NCI-H128 (cell line): ENCODE results near the gene ERBB3.

Experiments
- DNase-seq: peaks from one replicate; lab custom pipeline; 2025; ENCODE audit not compliant: unreplicated experiment; lab: John Stamatoyannopoulos, UW

The ERBB3 gene

DNA sequence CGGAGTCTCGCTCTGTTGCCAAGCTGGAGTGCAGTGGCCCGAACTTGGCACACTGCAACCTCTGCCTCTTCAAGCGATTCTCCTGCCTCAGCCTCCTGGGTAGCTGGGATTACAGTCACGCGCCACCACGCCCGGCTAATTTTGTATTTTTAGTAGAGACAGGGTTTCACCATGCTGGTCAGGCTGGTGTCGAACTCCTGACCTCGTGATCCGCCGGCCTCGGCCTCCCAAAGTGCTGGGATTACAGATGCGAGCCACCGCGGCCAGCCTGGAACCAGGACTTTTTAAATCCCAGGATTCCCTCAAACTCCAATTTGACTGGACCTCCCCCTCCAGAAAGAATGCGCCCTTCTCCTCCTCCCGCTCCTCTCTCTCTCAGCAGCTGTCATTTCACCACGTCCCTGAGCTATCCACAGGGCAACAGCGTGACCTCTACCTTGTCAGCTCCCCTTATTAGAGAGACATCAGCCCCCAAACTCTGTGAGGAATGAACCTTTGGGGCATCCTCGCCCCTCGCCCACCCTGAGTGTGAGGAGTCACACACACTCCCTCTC is 50.1 kb downstream of the ERBB3 start:
- no peak for DNase-seq

DNA sequence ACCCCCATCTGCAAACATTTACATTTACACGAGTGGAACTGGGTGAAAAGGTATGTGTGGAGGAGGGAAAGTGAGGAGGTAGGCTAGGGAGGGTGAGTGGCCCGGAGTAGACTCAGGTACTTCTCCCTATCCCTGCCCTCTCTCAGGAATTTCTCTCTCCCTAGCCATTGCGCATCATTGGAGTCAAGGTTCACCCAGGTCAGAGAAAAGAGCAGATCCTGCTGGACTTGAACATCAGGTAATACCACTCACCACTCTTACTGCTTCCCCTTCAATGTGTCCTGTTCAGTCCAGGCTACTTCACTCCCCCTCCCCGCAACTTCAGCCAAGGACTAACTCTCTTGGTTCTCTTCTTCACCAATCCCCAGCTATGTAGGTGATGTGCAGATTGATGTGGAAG is 50.9 kb downstream of the ERBB3 start:
- DNase-seq, result no peak

DNA sequence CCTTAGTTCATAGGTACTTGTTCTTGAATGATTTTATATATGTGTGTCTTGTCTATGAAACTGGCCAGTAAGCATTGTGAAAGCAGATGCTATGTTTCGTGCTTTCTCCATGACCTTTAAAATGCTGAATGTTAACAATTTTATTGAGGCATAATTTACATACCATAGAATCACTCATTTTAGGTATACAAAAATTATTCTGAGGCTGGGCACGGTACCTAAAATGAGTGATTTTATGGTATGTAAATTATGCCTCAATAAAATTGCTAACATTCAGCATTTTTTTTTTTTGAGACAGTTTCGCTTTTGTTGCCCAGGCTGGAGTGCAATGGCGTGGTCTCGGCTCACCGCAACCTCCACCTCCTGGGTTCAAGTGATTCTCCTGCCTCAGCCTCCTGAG is 54.9 kb downstream of the ERBB3 start:
- no peak for DNase-seq

GRCh38 chr12:56137853-56138571 is 58.0 kb downstream of the ERBB3 start:
- DNase-seq, result no peak

DNA sequence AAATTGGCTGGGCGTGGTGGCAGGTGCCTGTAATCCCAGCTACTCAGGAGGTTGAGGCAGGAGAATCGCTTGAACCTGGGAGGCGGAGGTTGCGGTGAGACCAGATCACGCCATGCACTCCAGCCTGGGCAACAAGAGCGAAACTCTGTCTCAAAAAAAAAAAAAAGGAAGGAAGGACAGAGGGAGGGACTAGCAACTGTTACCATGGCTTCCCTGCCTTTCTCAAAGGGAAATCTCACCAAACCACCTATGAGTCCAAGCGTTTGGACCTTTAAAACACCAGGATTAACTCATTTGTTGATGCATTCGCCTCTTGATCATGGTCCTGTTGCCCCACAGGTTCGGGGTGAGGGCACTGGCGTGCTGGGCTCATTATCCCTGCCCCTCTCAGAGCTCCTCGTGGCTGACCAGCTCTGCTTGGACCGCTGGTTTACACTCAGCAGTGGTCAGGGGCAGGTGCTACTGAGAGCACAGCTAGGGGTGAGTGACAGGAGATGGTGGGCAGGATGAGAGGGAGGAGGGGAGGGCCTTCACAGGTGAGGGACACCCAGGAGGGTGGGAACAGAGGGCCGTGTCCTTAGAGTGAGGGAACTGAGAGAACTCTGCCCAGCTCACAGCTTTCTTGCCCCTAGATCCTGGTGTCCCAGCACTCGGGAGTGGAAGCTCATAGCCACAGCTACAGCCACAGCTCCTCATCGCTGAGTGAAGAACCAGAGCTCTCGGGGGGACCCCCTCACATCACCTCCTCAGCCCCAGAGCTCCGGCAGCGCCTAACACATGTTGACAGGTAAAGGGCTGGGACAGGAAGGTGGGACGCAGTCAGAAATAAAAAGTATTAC is 62.2 kb downstream of the ERBB3 start:
- no peak for DNase-seq

- DNase-seq, result no peak
Measured at GRCh38 chr12:56143217-56143616, 63.3 kb downstream of the ERBB3 start.

GRCh38 chr12:56143870-56144269 is 63.9 kb downstream of the ERBB3 start:
- no peak for DNase-seq

DNA sequence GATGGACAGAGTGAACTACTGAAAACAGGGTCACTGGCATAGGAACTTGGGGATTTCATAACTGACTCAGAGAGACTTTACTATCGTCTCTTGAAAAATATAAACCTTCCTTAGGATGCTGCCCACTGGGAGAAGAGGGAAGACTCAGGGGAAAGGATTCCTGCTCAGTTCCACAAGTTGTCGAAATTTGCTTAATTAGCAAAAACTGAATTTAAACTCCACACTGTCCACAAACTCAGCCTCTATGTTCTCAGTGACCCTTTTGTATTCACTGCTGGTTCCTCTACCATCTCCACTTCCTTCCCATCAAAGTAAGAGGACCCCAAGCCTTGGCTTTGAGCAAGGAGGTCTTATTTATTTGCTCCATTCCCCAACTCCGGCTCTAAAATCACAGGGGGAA is 65.3 kb downstream of the ERBB3 start:
- DNase-seq, result no peak

GRCh38 chr12:56146492-56147460 is 66.8 kb downstream of the ERBB3 start:
- no peak for DNase-seq

DNA sequence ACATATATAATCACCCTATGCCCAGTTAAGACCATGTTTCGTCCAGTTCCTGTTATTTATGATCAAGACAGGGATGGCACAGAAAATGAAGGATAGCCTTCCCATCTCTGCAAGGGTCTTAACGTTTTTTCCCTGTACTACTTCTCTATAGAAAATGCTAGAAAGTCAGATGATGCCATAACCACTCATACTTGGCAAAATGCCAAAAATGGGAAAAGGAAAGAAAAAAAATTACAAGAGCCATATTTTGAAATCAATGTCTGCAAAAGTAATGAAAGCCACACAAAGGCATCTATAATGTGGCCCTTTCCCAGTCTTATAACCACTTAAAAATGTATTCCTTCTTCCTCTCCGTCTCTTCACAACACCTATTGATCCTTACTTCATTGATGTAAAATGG is 70.6 kb downstream of the ERBB3 start:
- no peak for DNase-seq

DNA sequence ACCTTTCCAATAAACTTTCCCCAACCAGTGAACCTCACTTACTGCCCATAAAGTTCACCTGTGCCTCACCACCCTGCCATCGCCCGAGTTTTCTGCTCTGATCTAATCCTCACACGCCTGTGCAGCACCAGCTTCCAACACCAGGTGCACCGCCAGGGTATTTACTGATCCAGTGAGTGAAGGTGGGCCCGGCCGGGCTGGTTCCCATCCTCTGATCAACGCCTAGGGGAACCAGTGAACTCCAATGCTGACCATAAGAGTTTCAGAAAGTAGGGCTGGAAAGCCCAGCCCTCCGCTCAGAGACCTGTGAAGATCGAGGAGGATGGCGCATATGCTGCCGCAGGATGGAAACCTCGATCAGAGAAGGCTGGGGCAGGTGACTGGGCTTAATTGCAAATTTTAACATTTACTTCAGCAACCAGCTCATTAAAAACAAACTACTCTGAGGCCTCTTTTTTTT is 71.7 kb downstream of the ERBB3 start:
- peak; percentile 24 for DNase-seq

GRCh38 chr12:56152132-56152755 is 72.3 kb downstream of the ERBB3 start, which contains the start of gene MYL6B:
TSS of gene MYL6B (plus strand) at chr12:56152587. CDS start at chr12:56153919, 1,332 bp downstream.
- DNase-seq, result peak; percentile 75
